Thymus (tissue), 11 donors: ENCODE measurements around the gene PCDH12. TPM values are rescaled to one million over a fixed set of nuclear protein-coding genes. Genes with fewer than 3 reads are reported as not detected.

ENCODE experiments used
- DNase-seq, 9 donors: peaks; one replicate each; pipeline ENCODE4 v3.0.0-alpha.2; 2013; ENCODE audit warnings: low spot score in 9 of 9, low read depth in 6 of 9, missing footprints in 1 of 9
- H3K27ac ChIP-seq, 2 donors: one replicate each; pipeline ENCODE4 v1.5.1; 2013; ENCODE audit warnings: control low read depth in 1 of 2, low read depth in 1 of 2, low read length in 1 of 2, mild to moderate bottlenecking in 1 of 2, moderate library complexity in 1 of 2
- H3K27me3 ChIP-seq, 2 donors: one replicate each; pipeline ENCODE4 v1.5.1; 2013; ENCODE audit warnings: low read length in 1 of 2; ENCODE audit not compliant: control insufficient read depth in 2 of 2, insufficient read depth in 1 of 2
- H3K36me3 ChIP-seq, 2 donors: one replicate each; pipeline ENCODE4 v1.5.1; 2013; ENCODE audit warnings: low read length in 1 of 2, mild to moderate bottlenecking in 1 of 2, moderate library complexity in 1 of 2; ENCODE audit not compliant: control insufficient read depth in 2 of 2, insufficient read depth in 2 of 2
- H3K4me1 ChIP-seq, 2 donors: one replicate each; pipeline ENCODE4 v1.5.1; 2013; ENCODE audit warnings: low read length in 2 of 2; ENCODE audit not compliant: control insufficient read depth in 2 of 2, insufficient read depth in 2 of 2
- H3K4me3 ChIP-seq, 2 donors: one replicate each; pipeline ENCODE4 v1.5.1; 2013; ENCODE audit warnings: low read length in 2 of 2, control low read depth in 1 of 2, mild to moderate bottlenecking in 1 of 2
- H3K9me3 ChIP-seq, 2 donors: one replicate each; pipeline ENCODE4 v1.5.1; 2013; ENCODE audit warnings: low read length in 1 of 2, mild to moderate bottlenecking in 1 of 2; ENCODE audit not compliant: control insufficient read depth in 2 of 2, insufficient read depth in 1 of 2
- WGBS: extraction: QIAGEN DNeasy Blood & Tissue Kit; methylation state at CpG from one replicate; pipeline ENCODE4 v1.1.7; 2013; 5-methylcytosine and 5-hydroxymethylcytosine counted together
- polyA plus RNA-seq: library from polyadenylated mRNA; stranded (reverse); fragments of 200-250 nt; gene quantifications from one replicate; pipeline ENCODE4 v1.2.3, GENCODE V29; 2013
- total RNA-seq: library from RNA; stranded (reverse); fragments of 120-200 nt; gene quantifications from one replicate; pipeline ENCODE4 v1.2.4, GENCODE V29; 2013
- donor health status: healthy.

Gene PCDH12
- total and polyA plus RNA-seq, 2 donors = 0.52 to 3.4 TPM

DNA sequence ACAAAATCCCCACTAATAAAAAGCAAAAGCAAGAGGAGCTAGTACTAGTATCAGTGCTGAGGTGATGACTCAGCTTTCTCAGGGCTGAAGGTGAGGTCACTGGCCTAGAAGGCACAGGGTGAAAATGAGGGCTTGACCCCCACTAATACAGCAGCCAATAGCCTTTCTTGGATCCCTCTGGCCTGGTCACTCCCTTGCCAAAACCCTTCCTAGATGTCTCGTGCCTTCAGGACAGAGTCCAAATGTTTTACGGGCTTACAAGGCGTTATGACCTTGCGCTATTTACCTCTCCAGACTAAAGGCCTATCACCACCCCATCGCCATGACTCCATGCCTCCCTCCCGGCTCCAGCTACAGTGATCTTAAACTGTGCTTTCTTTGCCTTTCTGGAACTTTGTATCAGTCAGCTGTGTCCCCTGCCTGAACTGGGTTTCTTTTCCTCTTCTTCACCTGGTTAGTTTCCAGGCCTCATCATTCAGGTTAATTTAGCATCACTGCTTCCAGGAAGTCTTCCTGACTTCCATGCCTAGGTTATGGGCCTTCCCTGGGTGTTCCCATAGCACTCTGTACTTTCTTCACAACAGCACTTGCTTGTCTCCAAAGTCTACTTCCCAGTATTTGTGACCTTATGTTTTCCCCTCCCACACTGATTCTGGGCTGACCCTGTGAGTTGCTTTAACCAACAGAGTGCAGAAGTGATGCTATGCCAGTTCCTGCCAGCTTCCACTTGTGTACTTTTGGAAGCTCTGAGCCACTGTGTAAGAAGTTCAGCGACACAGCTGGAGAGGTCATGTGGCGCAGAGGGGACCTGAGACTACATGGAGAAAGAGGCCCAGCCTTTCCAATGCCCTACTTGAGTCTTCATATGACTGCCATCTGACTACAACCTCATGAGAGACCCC, 38.5 kb downstream of the PCDH12 start:
- Histone ChIP-seq H3K4me3 (no peak overlapping the region), H3K27ac (no peak overlapping the region), H3K9me3 (peaks cover 0 to 6% of the 10 kb centered on the region in 2 donors), H3K36me3 (no peaks in the 10 kb centered on the region), H3K4me1 (peaks cover 6 to 12% of the 10 kb centered on the region in 2 donors), H3K27me3 (peaks cover 5 to 18% of the 10 kb centered on the region in 2 donors)
- 97% methylated on average over 8 of the region's 8 CpGs for WGBS
- DNase-seq = no peak

GRCh38 chr5:141917760-141918159, 40.2 kb downstream of the PCDH12 start:
- DNase-seq = no peak
- 96% methylated on average over 5 of the region's 5 CpGs for WGBS
- H3K4me1 ChIP-seq = peaks cover 0 to 8% of the 10 kb centered on the region in 2 donors
- H3K9me3 ChIP-seq = no peaks in the 10 kb centered on the region
- peaks cover 17 to 36% of the 10 kb centered on the region in 2 donors for H3K27me3 ChIP-seq
- H3K4me3 ChIP-seq = no peak overlapping the region
- H3K36me3 ChIP-seq = no peaks in the 10 kb centered on the region
- H3K27ac ChIP-seq = no peak overlapping the region

DNA sequence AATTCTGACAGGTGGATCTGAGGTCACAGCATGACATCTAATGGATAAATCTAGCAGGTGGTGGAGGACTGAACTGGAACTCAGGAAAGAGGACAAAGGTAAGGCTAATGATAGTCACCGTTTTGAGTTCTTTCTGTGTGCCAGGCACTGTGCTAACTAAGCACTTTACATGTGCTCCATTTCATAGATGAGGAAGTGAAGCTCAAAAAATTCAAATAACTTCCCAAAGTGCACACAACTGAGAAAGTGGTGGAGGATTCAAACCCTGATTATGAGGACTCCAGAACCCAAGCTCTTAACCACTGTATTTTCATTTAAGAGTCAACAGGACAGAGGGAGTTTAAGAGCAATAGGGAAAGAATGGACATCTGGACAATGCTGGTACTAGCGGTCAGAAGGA, 41.5 kb downstream of the PCDH12 start:
- Histone ChIP-seq H3K4me3 (no peak overlapping the region), H3K27ac (no peak overlapping the region), H3K9me3 (no peaks in the 10 kb centered on the region), H3K27me3 (peaks cover 17 to 45% of the 10 kb centered on the region in 2 donors), H3K4me1 (peaks cover 0 to 8% of the 10 kb centered on the region in 2 donors), H3K36me3 (no peaks in the 10 kb centered on the region)
- 90% methylated on average over 2 of the region's 2 CpGs for WGBS
- DNase-seq = no peak

DNA sequence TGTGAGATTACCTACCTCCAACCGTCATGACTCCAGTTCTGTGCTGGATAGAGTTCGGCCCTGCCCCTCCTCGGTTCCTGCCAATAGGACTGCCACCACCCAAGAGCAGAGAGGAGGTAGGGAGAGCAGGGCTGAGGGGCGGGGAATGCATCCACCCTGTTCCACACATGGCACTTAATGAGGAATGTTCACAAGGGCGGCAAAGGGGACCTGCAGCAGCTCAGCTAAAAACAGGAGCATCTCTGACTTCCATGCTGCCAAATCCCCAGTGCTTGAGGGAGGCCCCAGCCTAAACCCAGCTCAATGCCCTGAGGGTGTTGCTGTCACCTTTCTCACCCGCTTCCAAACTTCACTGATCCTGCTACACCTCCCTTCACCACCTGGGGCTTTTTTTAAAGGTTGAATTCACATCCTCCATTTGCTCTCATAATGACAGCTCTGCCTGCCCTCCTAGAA, 42.1 kb downstream of the PCDH12 start:
- no peak for DNase-seq
- H3K27me3 ChIP-seq = peaks cover 17 to 47% of the 10 kb centered on the region in 2 donors
- H3K27ac ChIP-seq = no peak overlapping the region
- H3K4me1 ChIP-seq = peaks cover 0 to 8% of the 10 kb centered on the region in 2 donors
- no peaks in the 10 kb centered on the region for H3K36me3 ChIP-seq
- H3K4me3 ChIP-seq = no peak overlapping the region
- 92% methylated on average over 6 of the region's 6 CpGs for WGBS
- H3K9me3 ChIP-seq = no peaks in the 10 kb centered on the region

DNA sequence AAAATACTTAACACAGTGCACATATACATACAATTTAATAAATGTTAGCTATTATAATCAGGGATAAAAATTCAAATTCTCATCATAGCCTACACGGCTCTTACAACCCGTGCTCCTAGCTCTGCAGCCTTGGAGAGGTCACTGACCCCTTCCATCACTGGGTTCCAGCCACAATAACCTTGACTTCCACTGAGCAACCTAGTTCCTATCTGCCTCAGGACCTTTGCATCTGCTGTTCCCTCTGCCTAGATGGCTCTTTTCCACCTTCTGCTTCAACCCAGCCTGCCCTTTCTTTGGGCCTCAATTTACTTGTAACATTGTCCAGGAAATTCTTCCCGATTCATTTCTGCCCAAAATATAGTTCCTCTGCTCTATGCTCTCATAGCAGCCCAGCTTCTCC, 43.2 kb downstream of the PCDH12 start:
- DNase-seq = no peak
- Histone ChIP-seq H3K36me3 (no peaks in the 10 kb centered on the region), H3K27me3 (peaks cover 18 to 52% of the 10 kb centered on the region in 2 donors), H3K4me1 (peaks cover 0 to 8% of the 10 kb centered on the region in 2 donors), H3K9me3 (no peaks in the 10 kb centered on the region), H3K4me3 (no peak overlapping the region), H3K27ac (no peak overlapping the region)
- 97% methylated on average over 3 of the region's 3 CpGs for WGBS

DNA sequence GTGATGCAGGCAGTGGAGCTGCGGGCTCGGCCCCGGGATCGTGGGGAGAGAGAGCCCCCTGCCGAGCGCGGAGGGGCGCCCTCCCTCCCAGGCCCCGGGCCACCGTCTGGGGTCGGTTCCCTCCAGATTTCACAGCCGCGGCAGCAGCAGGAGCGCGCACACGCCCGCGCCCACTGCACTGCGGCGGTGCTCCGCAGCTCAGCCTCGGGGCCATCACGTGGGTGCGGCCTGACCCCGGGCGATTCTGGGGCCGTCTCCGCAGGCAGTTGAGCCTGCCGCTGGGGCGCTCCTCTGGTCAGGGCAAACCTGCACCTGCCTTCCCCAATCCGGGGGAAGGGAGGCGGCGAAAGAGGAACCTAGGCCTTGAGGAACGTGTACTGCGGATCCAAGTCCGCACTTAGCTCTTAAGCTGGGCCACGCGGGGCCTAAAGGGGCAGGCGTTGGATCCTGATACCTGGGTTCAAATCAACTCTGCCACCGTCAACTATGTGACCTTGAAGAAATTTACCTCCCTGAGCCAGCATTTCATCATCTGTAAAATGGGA, 43.7 kb downstream of the PCDH12 start:
- H3K9me3 ChIP-seq = no peaks in the 10 kb centered on the region
- peak overlapping the region in 1 of 2 donors; percentile 39 for H3K4me3 ChIP-seq
- peaks cover 18 to 54% of the 10 kb centered on the region in 2 donors for H3K27me3 ChIP-seq
- 6% methylated on average over 40 of the region's 40 CpGs for WGBS
- no peak overlapping the region for H3K27ac ChIP-seq
- DNase-seq = peak in 7 of 9 donors; percentile 6 to 49 (median 19)
- H3K4me1 ChIP-seq = peaks cover 0 to 8% of the 10 kb centered on the region in 2 donors
- H3K36me3 ChIP-seq = no peaks in the 10 kb centered on the region

DNA sequence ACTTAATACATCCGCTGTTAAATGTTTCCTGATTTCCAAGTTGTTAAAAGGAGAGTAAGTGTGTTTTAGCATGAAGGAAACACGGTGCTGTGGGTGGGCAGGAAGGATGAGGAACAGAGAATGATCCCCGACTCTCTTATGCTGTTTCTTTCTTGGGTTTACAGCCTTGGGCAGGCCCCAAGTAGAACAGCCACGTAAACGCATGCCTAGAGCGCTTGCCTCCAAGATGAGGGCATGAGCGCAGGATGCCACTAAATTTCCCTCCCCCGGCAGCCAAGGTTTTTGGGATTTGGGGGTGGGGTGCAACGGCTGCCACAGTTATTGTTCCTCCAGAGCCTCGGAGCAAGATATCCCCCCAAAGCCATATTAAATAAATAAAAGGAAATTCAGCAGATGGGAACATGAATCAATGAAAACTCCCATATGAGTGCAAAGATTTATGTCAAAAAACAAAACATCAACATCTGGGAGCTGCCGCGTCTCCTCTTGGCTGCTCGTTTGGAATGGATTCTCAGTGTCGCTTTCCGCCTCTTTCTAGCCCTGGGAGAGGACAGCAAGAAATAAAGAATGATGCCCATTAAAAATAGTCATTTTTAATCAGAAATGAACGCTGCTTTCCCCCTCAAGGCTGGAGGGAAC, 44.3 kb downstream of the PCDH12 start:
- H3K4me1 ChIP-seq = peaks cover 0 to 8% of the 10 kb centered on the region in 2 donors
- no peaks in the 10 kb centered on the region for H3K9me3 ChIP-seq
- H3K27ac ChIP-seq = no peak overlapping the region
- 26% methylated on average over 16 of the region's 16 CpGs for WGBS
- no peak for DNase-seq
- H3K36me3 ChIP-seq = no peaks in the 10 kb centered on the region
- peaks cover 18 to 55% of the 10 kb centered on the region in 2 donors for H3K27me3 ChIP-seq
- peak overlapping the region in 1 of 2 donors; percentile 39 for H3K4me3 ChIP-seq

DNA sequence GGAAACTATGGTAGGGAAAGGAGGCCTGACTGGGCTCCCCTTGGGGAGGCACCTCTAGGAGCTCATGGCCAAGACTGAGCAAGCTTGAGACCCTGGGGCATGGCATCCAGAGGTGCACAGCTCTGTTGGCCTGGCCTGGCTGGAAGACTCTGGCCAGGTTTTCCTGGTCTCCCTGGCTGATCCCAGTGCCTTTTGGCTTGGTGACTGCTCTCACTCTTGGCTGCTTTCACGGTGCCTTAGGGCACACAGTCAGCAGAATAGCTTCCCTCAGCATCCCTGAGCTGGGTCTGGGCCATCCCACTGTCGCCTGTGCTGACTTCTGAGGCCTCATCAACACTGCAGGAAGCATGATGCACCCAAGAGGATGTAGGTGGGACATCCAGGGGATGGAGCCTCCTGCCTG, 47.7 kb downstream of the PCDH12 start:
- H3K4me1 ChIP-seq = peaks cover 0 to 8% of the 10 kb centered on the region in 2 donors
- H3K36me3 ChIP-seq = no peaks in the 10 kb centered on the region
- WGBS = 81% methylated on average over 2 of the region's 2 CpGs
- H3K9me3 ChIP-seq = no peaks in the 10 kb centered on the region
- no peak overlapping the region for H3K4me3 ChIP-seq
- peaks cover 16 to 44% of the 10 kb centered on the region in 2 donors for H3K27me3 ChIP-seq
- no peak for DNase-seq
- H3K27ac ChIP-seq = no peak overlapping the region

GRCh38 chr5:141909212-141909611, 48.8 kb downstream of the PCDH12 start:
- peaks cover 11 to 34% of the 10 kb centered on the region in 2 donors for H3K27me3 ChIP-seq
- no peak for DNase-seq
- no peak overlapping the region for H3K4me3 ChIP-seq
- H3K9me3 ChIP-seq = no peaks in the 10 kb centered on the region
- no peak overlapping the region for H3K27ac ChIP-seq
- peaks cover 0 to 8% of the 10 kb centered on the region in 2 donors for H3K4me1 ChIP-seq
- H3K36me3 ChIP-seq = no peaks in the 10 kb centered on the region
- WGBS = 96% methylated on average over 4 of the region's 4 CpGs
